Limb (tissue), 2 donors: ENCODE results near the gene ADCY9.
A peak's percentile ranks its signal among the peaks of the same experiment; 100 is the strongest.
"Not testable (repeated sequence)": the region's sequence is repeated elsewhere in the genome, so short reads cannot be mapped to it uniquely, and the experiment has no call there.

ENCODE experiments used
- DNase-seq, 2 donors: peaks; one replicate each; pipeline ENCODE4 v3.0.0-alpha.2; 2016; ENCODE audit errors: extremely low spot score in 2 of 2

The ADCY9 gene

DNA sequence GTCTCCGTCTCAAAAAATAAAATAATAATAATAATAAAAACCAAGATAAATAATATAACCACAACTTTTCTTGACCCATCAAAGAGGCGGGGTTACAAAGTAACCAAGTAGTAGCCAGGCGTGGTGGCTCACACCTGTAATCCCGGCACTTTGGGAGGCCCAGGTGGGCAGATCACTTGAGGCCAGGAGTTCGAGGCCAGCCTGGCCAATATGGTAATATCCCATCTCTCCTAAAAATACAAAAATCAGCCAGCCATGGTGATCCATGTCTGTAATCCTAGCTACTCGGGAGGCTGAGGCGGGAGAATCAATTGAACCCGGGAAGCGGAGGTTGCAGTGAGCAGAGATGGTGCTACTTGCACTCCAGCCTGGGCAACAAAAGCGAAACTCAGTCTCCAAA is 45.3 kb downstream of the ADCY9 start:
- no peak for DNase-seq

DNA sequence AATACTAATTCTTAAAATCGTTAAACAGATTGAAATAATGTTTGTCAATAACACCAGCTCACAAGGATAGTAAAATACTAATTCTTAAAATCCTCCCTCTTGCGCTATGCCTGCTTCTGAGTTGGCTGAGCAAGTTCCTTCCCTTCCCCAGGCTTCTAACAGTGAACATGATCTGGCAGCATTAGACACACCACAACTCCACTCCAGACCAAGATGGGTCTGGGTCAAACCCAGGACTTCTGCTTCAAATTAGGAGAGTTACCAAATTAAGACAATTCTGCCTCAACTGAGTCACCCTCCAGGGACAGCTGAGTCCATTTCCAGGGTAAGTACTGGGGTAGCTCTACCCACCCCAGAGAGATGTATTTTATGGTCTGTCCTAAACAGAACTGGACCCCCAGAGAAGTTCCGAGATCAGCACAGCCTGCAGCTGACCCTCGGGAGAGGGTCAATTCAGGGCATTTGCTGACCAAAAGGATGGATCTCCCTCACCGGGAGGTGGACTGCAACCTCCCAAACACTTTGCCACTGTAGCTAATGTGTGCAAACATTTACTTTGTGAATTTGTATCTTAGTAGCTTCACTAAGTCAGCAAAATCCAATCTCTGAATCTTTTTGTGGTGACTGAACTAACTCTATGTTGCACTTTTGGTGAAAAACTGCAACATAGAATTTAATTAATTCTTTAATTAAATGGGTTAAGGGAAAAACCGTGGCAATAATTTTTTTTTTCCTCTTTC is 48.8 kb downstream of the ADCY9 start:
- DNase-seq, result no peak

DNA sequence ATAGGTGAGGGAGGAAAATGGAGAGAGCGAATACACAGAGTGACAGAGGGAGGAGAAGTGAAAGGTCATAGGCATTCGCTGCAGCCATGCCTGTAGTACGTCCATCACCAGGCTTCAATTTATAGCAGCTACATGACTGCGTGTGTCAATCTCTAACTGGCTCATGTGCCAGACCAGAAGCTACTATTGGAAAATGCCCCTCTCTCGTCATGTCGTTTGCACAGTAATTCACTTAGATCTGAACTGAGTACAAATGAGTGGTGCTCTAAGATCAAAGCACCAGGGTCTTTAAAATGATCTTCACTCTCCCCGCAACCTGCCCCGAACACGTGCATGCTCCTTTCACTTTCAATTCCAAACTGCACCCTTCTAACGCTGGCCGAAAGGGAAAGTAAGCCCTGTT is 51.3 kb downstream of the ADCY9 start:
- no peak for DNase-seq

DNA sequence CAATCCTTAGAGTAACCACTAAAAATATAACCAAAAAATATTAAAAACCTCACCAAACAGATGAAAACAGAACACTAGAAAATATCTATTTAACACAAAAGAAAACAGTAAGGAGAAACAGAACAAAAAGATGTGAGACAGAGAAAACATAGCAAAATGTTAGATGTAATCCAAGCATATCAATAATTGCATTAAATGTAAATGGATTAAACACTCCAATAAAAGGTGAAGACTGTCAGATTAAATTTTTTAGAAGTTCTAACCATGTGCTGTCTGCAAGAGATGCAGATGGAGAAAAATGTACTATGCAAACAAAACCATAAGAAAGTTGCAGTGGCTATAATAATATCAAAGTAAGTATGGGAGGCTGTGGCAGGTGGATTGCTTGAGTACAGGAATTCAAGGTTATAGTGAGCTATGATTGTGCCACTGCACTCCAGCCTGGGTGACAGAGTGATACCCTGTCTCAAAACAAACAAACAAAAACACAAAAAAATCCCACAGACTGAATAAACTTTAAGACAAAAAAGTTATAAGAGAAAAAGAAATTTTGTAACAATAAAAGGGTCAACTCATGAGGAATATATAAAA is 53.9 kb downstream of the ADCY9 start:
- no peak for DNase-seq

DNA sequence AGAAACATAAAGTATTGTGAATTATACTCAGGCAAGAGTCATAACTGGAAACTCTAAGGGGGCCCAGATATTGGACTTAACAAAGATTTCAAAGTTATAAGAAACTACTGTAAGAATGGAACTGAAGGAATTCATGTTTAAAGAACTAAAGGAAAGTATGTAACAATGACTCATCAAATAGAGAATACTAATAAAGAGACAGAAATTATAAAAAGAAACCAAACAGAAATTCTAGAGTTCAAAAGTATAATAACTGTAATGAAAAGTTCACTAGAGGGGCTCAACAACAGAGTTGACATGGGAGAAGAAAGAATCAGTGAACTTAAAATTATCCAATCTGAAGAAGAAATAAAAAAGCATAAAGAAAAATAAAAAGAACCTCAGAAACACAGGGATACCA is 55.4 kb downstream of the ADCY9 start:
- no peak for DNase-seq

DNA sequence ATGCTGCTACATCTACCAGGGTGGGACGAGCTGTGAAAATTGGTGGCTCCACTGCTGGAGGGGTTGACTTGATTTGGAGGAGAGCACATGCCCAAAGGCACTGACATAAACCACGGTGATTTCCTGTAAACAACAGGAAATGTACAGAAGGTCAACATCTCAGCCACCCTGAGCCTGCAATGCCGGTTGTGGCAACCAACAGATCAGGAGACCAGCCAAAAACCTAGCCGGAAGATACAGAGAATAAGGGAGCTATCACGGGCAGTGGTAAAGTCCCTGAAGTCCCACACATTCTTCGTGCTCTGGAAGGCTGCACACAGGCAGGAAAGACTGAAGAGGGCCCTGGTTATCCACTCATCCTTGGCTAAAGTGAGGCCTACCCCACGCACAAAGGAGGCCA is 56.2 kb downstream of the ADCY9 start:
- DNase-seq, result no peak

DNA sequence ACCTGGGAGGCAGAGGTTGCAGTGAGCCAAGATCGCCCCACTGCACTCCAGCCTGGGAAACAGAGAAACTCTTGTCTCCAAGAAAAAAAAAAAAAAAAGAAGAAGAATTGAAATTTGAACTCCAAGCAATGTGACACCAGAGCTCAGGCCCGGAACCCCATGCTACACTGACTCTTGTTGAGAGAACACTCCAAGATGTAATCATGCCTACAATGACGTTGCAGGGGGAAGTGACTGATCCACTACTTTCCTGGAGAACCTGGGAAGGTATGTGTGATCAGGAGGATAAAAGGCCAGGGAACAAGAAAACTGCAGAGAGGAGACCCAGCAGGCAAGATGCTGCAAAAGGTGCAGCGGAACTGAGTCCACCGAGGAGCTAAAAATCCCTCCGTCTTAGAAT is 57.9 kb downstream of the ADCY9 start:
- DNase-seq, result no peak

DNA sequence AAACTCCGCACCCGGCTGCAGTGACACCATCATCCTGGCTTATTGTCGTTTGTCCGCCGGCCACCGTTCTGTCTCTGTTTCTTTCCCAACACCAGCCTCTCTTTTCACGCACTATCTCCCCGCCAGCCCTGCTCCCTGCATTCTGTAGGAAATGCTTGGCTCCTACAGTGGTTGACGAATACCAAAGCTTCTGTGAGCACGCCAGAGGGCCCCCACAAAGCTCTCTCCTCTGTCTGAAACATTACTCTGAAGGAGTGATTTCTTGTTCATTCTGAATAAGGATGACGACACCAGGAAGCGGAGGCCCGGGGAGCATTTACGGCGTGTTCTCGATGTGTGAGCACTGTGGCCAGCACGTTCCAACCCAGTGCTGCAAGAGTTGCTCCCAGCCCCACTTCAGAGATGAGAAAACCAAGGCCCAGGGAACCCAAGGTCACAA is 58.8 kb downstream of the ADCY9 start:
- DNase-seq, result no peak

DNA sequence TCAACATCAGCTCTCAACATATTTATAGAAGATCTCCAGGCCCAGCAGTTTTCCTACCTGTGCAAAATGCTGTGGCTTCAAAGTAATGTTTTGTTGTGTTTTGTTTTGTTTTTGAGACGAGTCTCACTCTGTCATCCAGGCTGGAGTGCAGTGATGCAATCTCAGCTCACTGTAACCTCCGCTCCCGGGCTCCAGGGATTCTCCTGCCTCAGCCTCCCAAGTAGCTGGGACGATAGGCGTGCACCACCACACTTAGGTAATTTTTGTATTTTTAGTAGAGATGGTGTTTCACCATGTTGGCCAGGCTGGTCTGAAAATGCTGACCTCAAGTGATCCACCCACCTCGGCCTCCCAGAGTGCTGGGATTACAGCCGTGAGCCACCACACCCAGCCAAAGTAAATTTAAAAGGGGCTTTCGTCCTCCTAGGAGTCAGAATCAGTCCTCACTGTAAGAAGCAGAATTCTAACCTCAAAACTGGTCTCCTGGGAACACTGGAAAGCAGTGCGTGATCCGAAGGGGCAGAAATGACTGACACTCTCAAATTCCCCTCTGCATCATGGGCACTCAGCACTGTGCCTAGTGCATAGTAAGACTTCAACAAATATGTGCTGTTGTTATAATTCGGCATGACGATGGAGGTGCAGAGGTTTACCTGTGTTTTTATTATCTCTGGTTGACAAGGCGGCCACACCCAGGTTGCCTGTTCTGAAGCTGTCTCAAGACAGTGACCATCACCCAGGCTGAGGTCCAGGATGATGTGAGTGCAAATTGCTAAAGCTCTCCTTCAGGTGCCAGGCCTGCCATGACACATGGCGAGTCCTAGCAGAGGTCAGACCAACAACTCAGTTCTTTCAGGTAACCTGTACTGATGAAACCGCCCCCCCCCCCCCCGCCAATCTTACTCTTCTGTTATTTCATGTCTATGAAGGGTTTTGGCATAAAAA is 59.8 kb downstream of the ADCY9 start:
- no peak for DNase-seq

DNA sequence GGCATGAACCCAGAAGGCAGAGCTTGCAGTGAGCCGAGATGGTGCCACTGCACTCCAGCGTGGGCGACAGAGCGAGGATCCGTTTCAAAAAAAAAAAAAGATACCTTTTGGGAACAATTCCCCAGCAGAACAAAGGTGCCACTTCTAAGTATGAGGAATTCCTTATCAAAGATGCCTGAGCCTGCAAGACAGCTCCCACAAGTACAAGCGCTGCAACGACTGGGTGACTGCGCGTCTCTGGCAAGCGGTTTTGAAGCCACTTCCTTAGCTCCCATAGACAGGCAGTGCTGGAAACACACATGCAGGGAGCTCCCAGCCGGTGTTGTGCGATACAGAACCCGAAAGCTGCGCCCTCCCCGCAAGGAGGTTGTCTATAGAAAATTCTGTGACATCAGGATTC is 60.5 kb downstream of the ADCY9 start:
- DNase-seq, result no peak

DNA sequence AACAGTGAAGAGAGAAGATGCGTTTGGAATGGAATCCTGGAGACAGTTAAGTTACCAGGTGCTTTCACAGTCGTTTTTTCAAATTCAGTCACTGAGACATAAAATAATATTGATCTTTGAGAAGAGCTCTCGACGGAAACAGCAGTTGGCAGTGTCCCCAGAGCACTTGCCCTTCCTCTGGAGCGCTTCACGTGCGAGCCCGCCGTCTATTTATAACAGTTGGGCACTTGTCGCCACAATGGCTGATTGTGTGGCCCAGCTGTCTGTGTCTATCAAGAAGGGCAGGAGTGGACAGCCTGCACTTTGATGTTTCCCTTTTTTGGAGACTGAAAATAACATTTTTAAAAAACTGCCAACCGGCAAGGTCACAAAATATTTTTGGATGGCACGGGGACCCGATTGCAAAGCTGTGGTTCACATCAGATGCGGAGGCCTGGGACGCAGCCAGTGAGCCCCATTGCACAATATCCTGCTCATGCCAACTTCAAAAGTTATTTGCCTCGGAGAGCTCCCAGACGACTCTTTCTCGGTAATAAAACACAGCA is 62.9 kb downstream of the ADCY9 start:
- DNase-seq, result peak; percentile 61 to 63

DNA sequence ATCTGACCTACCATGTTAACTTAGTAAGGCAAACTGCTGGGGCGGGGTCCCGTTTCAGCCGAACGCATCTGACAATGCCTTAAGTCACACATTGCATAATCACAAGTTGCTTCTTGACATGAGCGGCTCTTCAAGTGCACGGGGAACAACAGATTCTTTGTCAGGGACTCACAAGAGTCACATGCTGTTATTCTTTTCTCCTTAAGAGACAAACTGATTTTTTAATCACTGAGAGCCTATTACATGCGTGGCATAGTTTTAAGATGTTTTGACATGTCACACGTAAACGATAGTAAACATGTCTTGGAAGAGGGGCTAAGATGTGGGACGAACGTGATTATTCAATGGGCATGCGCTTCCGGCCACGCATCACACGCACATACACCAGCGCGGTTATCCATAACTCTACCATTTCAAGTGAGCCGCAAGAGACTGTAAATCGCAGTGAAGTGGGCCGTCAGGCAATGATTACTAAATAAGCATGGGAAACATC is 63.4 kb downstream of the ADCY9 start:
- no peak for DNase-seq

DNA sequence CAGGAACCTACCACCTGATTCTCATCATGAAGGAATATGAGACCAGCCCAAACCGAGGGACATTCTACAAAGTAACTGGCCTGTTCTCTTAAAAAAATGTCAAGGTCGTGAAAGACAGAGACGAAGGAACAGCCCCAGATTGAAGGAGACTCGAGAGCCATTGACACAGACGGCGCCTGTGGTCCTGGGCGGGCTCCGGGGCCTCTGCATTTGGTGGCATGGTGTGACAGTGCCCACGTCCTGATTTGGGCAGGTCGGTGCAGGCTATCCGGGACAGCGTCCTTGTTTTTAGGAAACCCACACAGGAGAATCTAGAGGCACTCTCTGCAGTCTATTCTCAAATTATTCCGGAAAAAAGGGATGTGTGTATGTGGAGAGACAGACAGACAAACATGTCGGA is 64.1 kb downstream of the ADCY9 start:
- no peak for DNase-seq

DNA sequence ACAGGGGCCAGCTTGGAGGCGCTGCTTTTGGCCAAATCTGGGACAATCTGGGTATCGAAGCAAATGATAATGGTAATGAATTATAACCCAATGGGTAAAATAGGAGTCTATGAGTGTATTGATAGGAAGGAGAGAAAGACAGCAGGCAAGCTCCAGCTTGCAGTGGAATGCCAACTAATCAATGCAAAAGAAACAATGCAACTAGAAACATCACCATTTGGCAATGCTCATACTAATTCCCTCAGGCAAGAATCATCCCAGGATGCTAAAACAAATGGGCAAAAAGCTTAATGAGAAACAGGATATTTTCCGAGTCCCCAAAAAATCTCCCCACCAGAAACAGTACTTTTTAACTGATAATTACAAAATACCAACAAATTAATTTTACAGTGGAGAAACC is 64.7 kb downstream of the ADCY9 start:
- no peak for DNase-seq

DNA sequence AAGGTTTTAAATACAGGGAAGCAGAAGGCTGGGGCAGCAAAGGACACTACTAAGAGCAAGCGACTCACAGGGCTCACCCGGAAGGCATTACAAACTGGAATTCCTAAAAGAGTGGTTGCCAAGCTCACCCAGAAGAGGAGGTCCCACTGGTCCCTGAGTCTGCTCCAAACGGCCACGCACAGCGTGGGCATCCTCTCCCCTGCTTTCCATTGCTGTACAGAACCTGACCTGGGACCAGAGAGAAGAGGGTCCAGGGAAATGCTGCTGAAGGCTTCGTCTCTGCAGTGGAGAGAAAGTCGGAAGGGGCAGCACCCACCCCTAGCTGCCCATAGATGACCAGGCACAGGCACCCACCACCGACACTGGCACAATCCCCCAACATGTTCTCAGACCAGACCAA is 67.2 kb downstream of the ADCY9 start:
- DNase-seq, result no peak

DNA sequence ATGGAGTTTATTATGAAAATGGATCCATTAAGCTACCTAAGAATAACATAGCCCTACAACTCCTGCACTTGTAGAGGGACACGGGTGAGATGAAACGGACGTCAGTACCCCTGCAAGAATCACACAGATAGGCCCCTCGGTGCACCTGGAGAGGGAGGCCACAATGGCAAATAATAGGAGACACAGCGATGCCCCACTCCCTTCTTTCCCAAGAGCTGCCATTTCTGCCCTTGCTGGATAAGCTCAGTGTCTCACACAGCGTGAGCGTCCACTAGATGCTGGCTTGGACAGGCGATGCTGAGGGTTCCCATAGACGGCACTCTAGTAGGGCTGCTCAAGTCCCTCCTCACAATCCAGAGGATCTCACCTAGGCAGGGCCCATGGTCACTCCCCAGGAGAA is 67.8 kb downstream of the ADCY9 start:
- no peak for DNase-seq

DNA sequence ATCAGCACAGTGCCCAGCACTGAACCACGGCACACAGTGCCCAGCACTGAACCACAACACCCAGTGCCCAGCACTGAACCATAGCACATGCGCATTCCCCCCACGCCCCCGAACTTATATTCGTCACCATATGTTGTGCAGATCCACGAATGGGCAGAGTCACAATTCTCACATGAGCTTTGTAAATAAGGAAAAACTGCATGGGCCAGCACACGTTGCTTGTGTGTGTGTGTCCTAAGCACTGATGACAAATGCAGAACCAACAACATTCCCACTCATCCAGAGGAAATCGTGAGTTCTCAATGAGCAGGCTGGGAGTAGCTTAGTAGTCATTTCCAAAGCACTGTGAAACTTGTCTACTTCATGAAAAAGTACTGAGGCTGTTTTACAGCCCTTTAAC is 70.0 kb downstream of the ADCY9 start:
- DNase-seq, result no peak

DNA sequence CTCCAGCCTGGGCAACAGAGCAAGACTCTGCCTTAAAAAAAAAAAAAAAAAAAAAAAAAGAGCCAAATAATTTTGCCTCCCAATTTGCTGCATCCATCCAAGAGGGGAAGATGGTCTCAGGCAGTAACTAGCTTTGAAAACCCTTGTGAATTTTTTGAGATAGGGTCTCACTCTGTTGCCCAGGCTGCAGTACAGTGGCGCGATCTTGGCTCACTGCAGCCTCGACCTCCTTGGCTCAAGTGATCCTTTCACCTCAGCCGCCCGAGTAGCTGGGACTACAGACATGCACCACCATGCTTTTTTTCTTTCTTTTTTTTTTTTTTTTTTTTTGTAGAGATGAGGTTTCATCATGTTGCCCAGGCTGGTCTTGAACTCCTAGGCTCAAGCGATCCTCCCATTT is 70.7 kb downstream of the ADCY9 start:
- DNase-seq, result not testable (repeated sequence)

DNA sequence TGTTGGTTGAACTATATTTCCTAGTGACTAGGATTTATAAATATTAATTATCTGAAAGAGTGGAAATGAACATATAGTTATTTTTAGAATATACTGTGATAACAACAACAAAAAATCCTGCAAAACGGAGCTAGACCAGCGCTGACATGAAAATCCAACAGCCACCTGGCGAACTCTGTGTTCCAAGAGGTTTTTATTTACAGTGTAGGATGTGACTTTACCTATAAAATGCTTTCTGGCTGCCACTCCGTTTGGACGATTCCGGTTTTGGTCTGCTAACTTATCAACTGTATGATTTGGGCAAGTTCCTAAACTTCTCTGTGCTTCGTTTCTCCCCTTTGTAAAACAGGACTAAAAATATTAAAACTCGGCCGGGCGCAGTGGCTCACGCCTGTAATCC is 73.7 kb downstream of the ADCY9 start:
- no peak for DNase-seq

DNA sequence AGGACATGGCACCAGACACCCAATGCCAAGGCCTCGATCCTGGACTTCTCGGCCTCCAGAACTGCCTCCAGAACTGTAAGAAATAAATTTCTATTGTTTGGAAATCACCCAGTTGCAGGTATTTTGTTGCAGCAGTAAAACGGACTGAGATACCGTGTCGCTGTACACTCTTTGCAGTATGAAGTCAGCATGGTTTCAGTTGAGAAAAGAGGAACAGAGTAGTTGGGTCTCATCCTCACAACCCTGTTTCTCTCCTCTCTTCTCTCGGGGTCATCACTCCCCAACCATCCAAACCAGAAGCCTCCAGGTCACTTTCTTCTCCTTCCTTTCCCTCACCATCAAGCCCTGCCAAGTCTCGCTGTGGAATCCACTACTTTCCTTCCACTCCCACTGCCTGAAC is 77.8 kb downstream of the ADCY9 start:
- no peak for DNase-seq

DNA sequence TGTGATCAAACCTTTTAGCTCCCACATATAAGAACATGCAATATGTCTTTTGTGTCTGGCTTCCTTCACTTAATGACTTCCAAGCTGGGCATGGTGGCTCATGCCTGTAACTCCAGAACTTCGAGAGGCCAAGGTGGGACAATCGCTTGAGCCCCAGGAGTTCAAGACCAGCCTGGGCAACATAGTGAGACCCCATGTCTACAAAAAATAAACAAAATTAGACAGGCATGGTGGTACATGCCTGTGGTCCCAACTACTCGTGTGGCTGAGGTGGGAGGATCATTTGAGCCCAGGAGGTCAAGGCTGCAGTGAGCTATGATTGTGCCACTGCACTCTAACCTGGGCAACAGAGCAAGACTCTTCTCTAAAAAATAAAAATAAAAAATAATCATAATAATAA is 79.3 kb downstream of the ADCY9 start:
- not testable (repeated sequence) for DNase-seq

DNA sequence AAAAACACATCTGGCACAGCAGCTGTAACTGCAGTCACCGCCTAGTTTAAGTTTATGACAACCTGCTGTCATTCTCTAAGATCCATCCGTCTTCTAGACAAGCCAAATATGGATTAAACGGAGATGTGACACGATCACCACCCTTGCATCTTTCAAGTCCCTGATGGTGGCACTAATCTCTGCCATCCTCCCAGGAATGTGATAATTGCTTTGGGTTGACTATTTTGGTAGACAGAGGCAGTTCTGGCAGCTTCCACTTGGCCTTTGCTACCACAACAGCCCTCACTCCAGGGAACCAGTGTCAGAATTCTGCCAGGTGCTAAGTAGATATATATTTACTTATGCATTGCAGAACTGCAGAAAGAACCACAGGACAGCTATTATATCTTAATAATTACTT is 81.3 kb downstream of the ADCY9 start:
- no peak for DNase-seq
